MCF 10A (cell line): ENCODE measurements around the gene HDAC10. TPM values are rescaled to one million over a fixed set of nuclear protein-coding genes. Genes with fewer than 3 reads are reported as not detected.

Experiments used
- BruUV-seq: library from RNA; stranded (reverse); fragments of 400-500 nt; replicated peaks from 2 replicates; lab custom pipeline; 2021; lab: Mats Ljungman, UMichigan
- CTCF ChIA-PET: fragments of 300-600 bp; sonication (Branson Sonifier 250); formaldehyde crosslinking; extraction: SDS; loops from one replicate; lab custom pipeline; 2021; ENCODE audit warnings: antibody characterized with exemption, inconsistent platforms; lab: Yijun Ruan, JAX
- POLR2A ChIA-PET: fragments of 300-600, 350-650 bp; sonication (Branson Sonifier 250); formaldehyde crosslinking; extraction: SDS; loops from one replicate; lab custom pipeline; 2020; ENCODE audit warnings: antibody characterized with exemption, inconsistent platforms; lab: Yijun Ruan, JAX
- DNase-seq: peaks from one replicate; pipeline ENCODE4 v3.0.0-alpha.2; 2018; ENCODE audit not compliant: unreplicated experiment
- H3K27ac Mint-ChIP-seq: one replicate; pipeline ENCODE4 v1.8.0; 2022; ENCODE audit warnings: mild to moderate bottlenecking, low read depth, mixed read lengths; ENCODE audit not compliant: unreplicated experiment
- H3K27me3 Mint-ChIP-seq: one replicate; pipeline ENCODE4 v1.8.0; 2022; ENCODE audit warnings: mixed read lengths; ENCODE audit not compliant: insufficient read depth, unreplicated experiment
- H3K36me3 Mint-ChIP-seq: one replicate; pipeline ENCODE4 v1.8.0; 2022; ENCODE audit warnings: mild to moderate bottlenecking, moderate library complexity, mixed read lengths; ENCODE audit not compliant: insufficient read depth, unreplicated experiment
- H3K4me1 Mint-ChIP-seq: one replicate; pipeline ENCODE4 v1.8.0; 2022; ENCODE audit warnings: mixed read lengths; ENCODE audit not compliant: insufficient read depth, unreplicated experiment
- H3K4me3 Mint-ChIP-seq: one replicate; pipeline ENCODE4 v1.8.0; 2022; ENCODE audit warnings: mild to moderate bottlenecking, moderate library complexity, mixed read lengths; ENCODE audit not compliant: unreplicated experiment
- H3K9me3 Mint-ChIP-seq: one replicate; pipeline ENCODE4 v1.8.0; 2022; ENCODE audit warnings: mixed read lengths; ENCODE audit not compliant: unreplicated experiment
- intact Hi-C: fragments of 100-400 bp; cut with micrococcal nuclease; formaldehyde crosslinking; loops from 2 replicates; pipeline ENCODE4 v1.14.1; 2022
- total RNA-seq: library from RNA; stranded (reverse); gene quantifications from 2 replicates; pipeline ENCODE4 v1.2.3, GENCODE V29; 2022
- TF ChIP-seq, protein P1 (sequence below): fragments of 200-600 bp; IDR thresholded peaks from one replicate; pipeline ENCODE4 v1.8.0; 2022; ENCODE audit warnings: antibody characterized with exemption, mild to moderate bottlenecking; ENCODE audit not compliant: unreplicated experiment

The HDAC10 gene
- total RNA-seq, 1 experiment from 2014 or later: 27.5 TPM

DNA sequence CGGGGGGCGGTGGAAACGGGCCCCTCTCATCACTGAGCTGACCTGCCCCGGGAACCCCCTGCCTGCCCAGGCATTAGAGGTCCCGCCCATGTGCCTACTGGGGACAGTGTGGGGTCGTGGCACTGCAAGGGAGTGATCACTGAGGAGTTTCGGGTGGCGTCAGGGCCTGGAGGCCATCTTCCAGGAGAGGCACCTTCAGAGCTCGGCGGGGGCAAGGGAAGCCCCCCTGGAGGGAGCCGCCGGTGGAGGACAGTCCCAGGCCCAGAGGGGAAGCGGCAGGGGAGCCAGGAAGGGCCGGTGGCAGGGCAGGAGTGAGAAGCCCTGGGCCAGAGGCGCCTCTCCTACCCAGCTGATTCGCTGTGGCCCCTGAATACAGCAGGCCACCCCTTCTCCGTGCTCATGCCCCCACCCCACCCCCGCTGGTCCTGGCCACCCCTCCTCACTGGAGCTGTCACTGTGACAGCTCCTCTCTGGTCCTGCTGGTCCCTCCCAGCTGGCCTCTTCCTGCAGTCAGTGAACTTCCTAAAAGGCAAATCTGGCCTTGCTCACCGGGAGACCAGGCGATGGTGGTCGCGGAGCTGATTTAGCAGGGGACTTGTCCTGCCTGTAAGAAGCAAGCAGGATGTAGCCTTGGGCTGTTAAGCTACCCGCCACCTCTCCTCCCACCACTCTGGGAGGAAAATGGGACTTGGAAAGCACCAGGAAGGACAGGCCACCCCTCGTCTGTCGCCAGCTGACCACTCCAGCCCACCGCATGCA, 21.2 kb upstream of the HDAC10 start:
- DNase-seq: no peak
- Mint-ChIP-seq H3K4me3 (peak overlapping the region; percentile 23), H3K36me3 (peaks cover 36% of the 10 kb centered on the region), H3K27ac (no peak overlapping the region), H3K9me3 (no peaks in the 10 kb centered on the region), H3K27me3 (no peaks in the 10 kb centered on the region), H3K4me1 (peaks cover 12% of the 10 kb centered on the region)
- ChIA-PET POLR2A (interaction anchor here (0.6 to 3.4 kb wide), 9 partner anchors 10 to 170 kb away, joined by 3 to 15 read pairs (median 4); partner anchors contain the start of gene HDAC10), CTCF (interaction anchor here (0.6 to 5.4 kb wide), 11 partner anchors 8 to 242 kb away, joined by 3 to 38 read pairs (median 4); partner anchors contain the start of genes DENND6B and HDAC10)
- intact Hi-C loops: no loop called here
- no TSS peak for BruUV-seq
- TF ChIP-seq, protein P1, sequence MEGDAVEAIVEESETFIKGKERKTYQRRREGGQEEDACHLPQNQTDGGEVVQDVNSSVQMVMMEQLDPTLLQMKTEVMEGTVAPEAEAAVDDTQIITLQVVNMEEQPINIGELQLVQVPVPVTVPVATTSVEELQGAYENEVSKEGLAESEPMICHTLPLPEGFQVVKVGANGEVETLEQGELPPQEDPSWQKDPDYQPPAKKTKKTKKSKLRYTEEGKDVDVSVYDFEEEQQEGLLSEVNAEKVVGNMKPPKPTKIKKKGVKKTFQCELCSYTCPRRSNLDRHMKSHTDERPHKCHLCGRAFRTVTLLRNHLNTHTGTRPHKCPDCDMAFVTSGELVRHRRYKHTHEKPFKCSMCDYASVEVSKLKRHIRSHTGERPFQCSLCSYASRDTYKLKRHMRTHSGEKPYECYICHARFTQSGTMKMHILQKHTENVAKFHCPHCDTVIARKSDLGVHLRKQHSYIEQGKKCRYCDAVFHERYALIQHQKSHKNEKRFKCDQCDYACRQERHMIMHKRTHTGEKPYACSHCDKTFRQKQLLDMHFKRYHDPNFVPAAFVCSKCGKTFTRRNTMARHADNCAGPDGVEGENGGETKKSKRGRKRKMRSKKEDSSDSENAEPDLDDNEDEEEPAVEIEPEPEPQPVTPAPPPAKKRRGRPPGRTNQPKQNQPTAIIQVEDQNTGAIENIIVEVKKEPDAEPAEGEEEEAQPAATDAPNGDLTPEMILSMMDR: no peak

DNA sequence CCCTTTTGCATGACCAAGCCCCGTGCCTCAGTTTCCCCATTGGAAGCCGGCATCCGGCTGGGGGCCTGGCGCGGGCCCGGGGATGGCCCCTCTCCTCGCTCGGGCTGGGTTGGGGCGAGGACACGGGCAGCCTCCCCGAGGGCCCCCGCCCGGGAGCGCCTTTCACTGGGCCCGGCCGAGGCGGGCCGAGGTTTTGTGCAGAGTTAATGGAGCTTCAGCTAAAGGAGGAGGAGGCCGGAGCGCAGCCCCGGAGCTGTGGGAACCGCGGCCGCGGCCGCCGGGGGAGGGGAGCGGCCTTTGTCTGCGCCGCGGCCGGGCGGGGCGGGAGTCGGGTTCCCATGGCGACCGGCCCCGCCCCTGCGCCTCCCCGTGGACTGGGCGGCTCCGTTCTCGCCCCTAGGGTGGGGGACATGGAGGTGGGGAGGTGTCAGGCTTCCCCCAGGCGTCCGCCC, 20.5 kb upstream of the HDAC10 start:
- intact Hi-C loops: no loop called here
- peak; percentile 51 for DNase-seq

DNA sequence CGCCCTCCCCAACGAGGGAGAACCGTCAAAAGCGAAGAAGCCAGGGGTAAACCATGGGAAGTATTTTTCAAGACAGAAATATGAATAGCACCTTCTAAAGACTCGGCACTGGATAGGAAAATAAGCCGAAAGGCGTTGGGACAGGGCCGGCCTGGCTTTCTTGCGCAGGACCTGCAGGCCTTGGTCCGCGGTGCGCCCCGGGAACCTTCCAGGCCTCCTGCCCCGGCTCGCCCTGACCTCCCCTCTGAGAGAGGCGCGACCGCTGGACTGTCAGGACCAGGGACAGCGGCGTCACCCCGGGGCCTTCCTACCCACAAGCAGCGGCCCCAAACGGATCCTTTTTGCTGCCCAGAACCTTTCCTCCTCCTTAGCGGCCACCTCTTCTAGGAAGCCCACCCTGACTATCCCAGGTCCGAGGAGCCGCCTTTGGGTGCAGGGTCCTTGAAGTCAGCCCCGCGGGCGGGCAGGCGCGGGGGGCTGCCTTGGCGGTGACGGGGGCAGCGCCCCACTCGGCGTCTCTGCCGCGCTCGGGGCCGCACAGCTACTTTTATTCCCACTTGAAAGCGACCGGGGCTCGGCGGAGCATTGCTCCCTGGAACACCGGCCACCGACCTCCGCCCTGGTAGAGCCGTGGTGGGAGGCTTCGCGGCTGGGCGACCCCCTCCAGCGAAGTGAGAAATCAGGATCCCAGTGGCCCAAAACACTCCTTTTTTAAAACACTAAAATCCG, 19.8 kb upstream of the HDAC10 start:
- peaks cover 22% of the 10 kb centered on the region for H3K36me3 Mint-ChIP-seq
- TF ChIP-seq, protein P1: no peak
- no TSS peak for BruUV-seq
- peaks cover 12% of the 10 kb centered on the region for H3K4me1 Mint-ChIP-seq
- ChIA-PET POLR2A (interaction anchor here (0.6 to 3.4 kb wide), 5 partner anchors 11 to 71 kb away, joined by 3 to 10 read pairs (median 4); partner anchors contain the start of gene HDAC10), CTCF (interaction anchor here (1.4 to 5.3 kb wide), 2 partner anchors 19 to 56 kb away, joined by 4 to 27 read pairs; partner anchors contain the start of gene HDAC10)
- no peaks in the 10 kb centered on the region for H3K9me3 Mint-ChIP-seq
- peak; percentile 65 for DNase-seq
- no peak overlapping the region for H3K27ac Mint-ChIP-seq
- intact Hi-C loops: no loop called here
- H3K27me3 Mint-ChIP-seq: no peaks in the 10 kb centered on the region
- peak overlapping the region; percentile 60 for H3K4me3 Mint-ChIP-seq

More for the DNA sequence above, 20.5 kb upstream of the HDAC10 start:
- peaks cover 12% of the 10 kb centered on the region for H3K4me1 Mint-ChIP-seq
- H3K36me3 Mint-ChIP-seq: peaks cover 29% of the 10 kb centered on the region
- no peaks in the 10 kb centered on the region for H3K9me3 Mint-ChIP-seq
- BruUV-seq: no TSS peak
- no peak overlapping the region for H3K27ac Mint-ChIP-seq
- CTCF ChIA-PET: interaction anchor here (1.1 to 5.4 kb wide), 4 partner anchors 20 to 70 kb away, joined by 3 to 38 read pairs (median 17); partner anchors contain the start of genes DENND6B and HDAC10
- POLR2A ChIA-PET: interaction anchor here (0.6 to 3.4 kb wide), 6 partner anchors 10 to 71 kb away, joined by 4 to 15 read pairs (median 6); partner anchors contain the start of gene HDAC10
- peak overlapping the region; percentile 60 for H3K4me3 Mint-ChIP-seq
- TF ChIP-seq, protein P1: no peak
- H3K27me3 Mint-ChIP-seq: no peaks in the 10 kb centered on the region
